Immature natural killer cell (primary cell): Measurements from ENCODE around the gene PSMB5. TPM values are rescaled to one million over a fixed set of nuclear protein-coding genes. Genes with fewer than 3 reads are reported as not detected.
"Not testable (repeated sequence)": the region's sequence is repeated elsewhere in the genome, so short reads cannot be mapped to it uniquely, and the experiment has no call there.

Source experiments
- DNase-seq, 3 donors: peaks; one replicate each; pipeline ENCODE4 v3.0.0; 2022; ENCODE audit warnings: mixed read lengths in 1 of 3
- H3K27ac Mint-ChIP-seq, 6 donors: one replicate each; pipeline ENCODE4 v1.8.0; 2020; ENCODE audit warnings: mixed read lengths in 6 of 6, mild to moderate bottlenecking in 5 of 6, inconsistent platforms in 4 of 6, moderate library complexity in 3 of 6
- H3K27me3 Mint-ChIP-seq, 3 donors: one replicate each; pipeline ENCODE4 v1.8.0; 2020 to 2021; ENCODE audit warnings: low read depth in 3 of 3, mild to moderate bottlenecking in 3 of 3, mixed read lengths in 3 of 3, moderate library complexity in 3 of 3, inconsistent platforms in 1 of 3
- H3K36me3 Mint-ChIP-seq, 3 donors: one replicate each; pipeline ENCODE4 v1.8.0; 2020; ENCODE audit warnings: mixed read lengths in 3 of 3, inconsistent platforms in 2 of 3, mild to moderate bottlenecking in 2 of 3
- H3K4me1 Mint-ChIP-seq, 2 donors: one replicate each; pipeline ENCODE4 v1.8.0; 2020; ENCODE audit warnings: inconsistent platforms in 2 of 2, mild to moderate bottlenecking in 2 of 2, mixed read lengths in 2 of 2, moderate library complexity in 1 of 2
- H3K4me3 Mint-ChIP-seq, 5 donors: one replicate each; pipeline ENCODE4 v1.8.0; 2020; ENCODE audit warnings: mild to moderate bottlenecking in 5 of 5, mixed read lengths in 5 of 5, inconsistent platforms in 3 of 5, moderate library complexity in 3 of 5
- H3K9me3 Mint-ChIP-seq, 6 donors: one replicate each; pipeline ENCODE4 v1.8.0; 2020; ENCODE audit warnings: mild to moderate bottlenecking in 6 of 6, mixed read lengths in 6 of 6, inconsistent platforms in 4 of 6, moderate library complexity in 3 of 6
- polyA plus RNA-seq, 3 donors: library from polyadenylated mRNA; unstranded; fragments of 300-500 nt; fragmentation: Illumina TruSeq; gene quantifications; one replicate each; pipeline ENCODE4 v1.2.3, GENCODE V29; 2021

PSMB5 gene
- polyA plus RNA-seq, 3 donors from 2014 or later, result 25.6 to 54.3 (median 39.7) TPM

- peak overlapping the region; percentile 87 to 98 (median 94) for H3K27ac Mint-ChIP-seq
- no peaks in the 10 kb centered on the region for H3K36me3 Mint-ChIP-seq
- H3K27me3 Mint-ChIP-seq, result peaks cover 2 to 12% (median 7%) of the 10 kb centered on the region in 3 donors
- H3K9me3 Mint-ChIP-seq, result no peaks in the 10 kb centered on the region
- no peak for DNase-seq
- H3K4me3 Mint-ChIP-seq, result peak overlapping the region; percentile 85 to 99 (median 97)
- peaks cover 48 to 50% of the 10 kb centered on the region in 2 donors for H3K4me1 Mint-ChIP-seq
These were observed 25.2 kb downstream of the PSMB5 start for GRCh38 chr14:23009483-23009938.

- DNase-seq, result no peak
- Mint-ChIP-seq H3K27ac (peak overlapping the region; percentile 9 to 98 (median 80)), H3K4me1 (peaks cover 48 to 50% of the 10 kb centered on the region in 2 donors)
These were observed 25.9 kb downstream of the PSMB5 start for GRCh38 chr14:23008831-23009230.

GRCh38 chr14:23006544-23007419, 27.9 kb downstream of the PSMB5 start:
- H3K36me3 Mint-ChIP-seq, result no peaks in the 10 kb centered on the region
- DNase-seq, result peak; percentile 98 to 99 (median 98)
- peaks cover 3 to 12% (median 7%) of the 10 kb centered on the region in 3 donors for H3K27me3 Mint-ChIP-seq
- H3K4me1 Mint-ChIP-seq, result peaks cover 48 to 50% of the 10 kb centered on the region in 2 donors
- H3K9me3 Mint-ChIP-seq, result no peaks in the 10 kb centered on the region
- H3K4me3 Mint-ChIP-seq, result peak overlapping the region; percentile 94 to 99 (median 96)
- peak overlapping the region; percentile 92 to 100 (median 99) for H3K27ac Mint-ChIP-seq

More at GRCh38 chr14:23008831-23009230, 25.9 kb downstream of the PSMB5 start:
- H3K4me3 Mint-ChIP-seq, result peak overlapping the region; percentile 85 to 99 (median 97)
- H3K27me3 Mint-ChIP-seq, result peaks cover 2 to 12% (median 7%) of the 10 kb centered on the region in 3 donors
- no peaks in the 10 kb centered on the region for H3K9me3 Mint-ChIP-seq
- no peaks in the 10 kb centered on the region for H3K36me3 Mint-ChIP-seq

GRCh38 chr14:23006188-23006534, 28.5 kb downstream of the PSMB5 start:
- peaks cover 3 to 12% (median 7%) of the 10 kb centered on the region in 3 donors for H3K27me3 Mint-ChIP-seq
- DNase-seq, result no peak
- H3K36me3 Mint-ChIP-seq, result no peaks in the 10 kb centered on the region
- H3K4me1 Mint-ChIP-seq, result peaks cover 46% of the 10 kb centered on the region in 2 donors
- no peaks in the 10 kb centered on the region for H3K9me3 Mint-ChIP-seq
- peak overlapping the region; percentile 92 to 100 (median 99) for H3K27ac Mint-ChIP-seq
- H3K4me3 Mint-ChIP-seq, result peak overlapping the region; percentile 94 to 99 (median 96)

GRCh38 chr14:23005451-23006187, 29.1 kb downstream of the PSMB5 start:
- Mint-ChIP-seq H3K27ac (peak overlapping the region; percentile 92 to 100 (median 99)), H3K36me3 (no peaks in the 10 kb centered on the region), H3K4me1 (peaks cover 44 to 46% of the 10 kb centered on the region in 2 donors), H3K27me3 (peaks cover 3 to 12% (median 7%) of the 10 kb centered on the region in 3 donors), H3K4me3 (peak overlapping the region; percentile 94 to 99 (median 96)), H3K9me3 (no peaks in the 10 kb centered on the region)
- DNase-seq, result no peak

GRCh38 chr14:23004274-23004673, 30.4 kb downstream of the PSMB5 start:
- peaks cover 32 to 35% of the 10 kb centered on the region in 2 donors for H3K4me1 Mint-ChIP-seq
- not testable (repeated sequence) for H3K4me3 Mint-ChIP-seq, H3K27me3 Mint-ChIP-seq, H3K27ac Mint-ChIP-seq, H3K36me3 Mint-ChIP-seq, H3K9me3 Mint-ChIP-seq, DNase-seq

- Mint-ChIP-seq H3K9me3 (no peaks in the 10 kb centered on the region), H3K4me1 (peaks cover 19 to 21% of the 10 kb centered on the region in 2 donors), H3K27me3 (peaks cover 5 to 9% (median 9%) of the 10 kb centered on the region in 3 donors), H3K36me3 (peaks cover 4 to 6% (median 5%) of the 10 kb centered on the region in 3 donors), H3K4me3 (no peak overlapping the region), H3K27ac (no peak overlapping the region)
- DNase-seq, result no peak
These were observed 32.1 kb downstream of the PSMB5 start for GRCh38 chr14:23002592-23002991.

GRCh38 chr14:23000860-23001259, 33.8 kb downstream of the PSMB5 start:
- Mint-ChIP-seq H3K27me3 (peaks cover 0 to 4% (median 2%) of the 10 kb centered on the region in 3 donors), H3K4me3 (no peak overlapping the region), H3K4me1 (peaks cover 2 to 4% of the 10 kb centered on the region in 2 donors)

GRCh38 chr14:22998329-22999012, 36.2 kb downstream of the PSMB5 start:
- no peaks in the 10 kb centered on the region for H3K9me3 Mint-ChIP-seq
- no peak overlapping the region for H3K27ac Mint-ChIP-seq
- H3K4me3 Mint-ChIP-seq, result no peak overlapping the region
- no peak for DNase-seq
- H3K27me3 Mint-ChIP-seq, result peaks cover 0 to 2% (median 2%) of the 10 kb centered on the region in 3 donors
- H3K36me3 Mint-ChIP-seq, result peaks cover 7 to 10% (median 9%) of the 10 kb centered on the region in 3 donors
- H3K4me1 Mint-ChIP-seq, result peaks cover 0 to 1% of the 10 kb centered on the region in 2 donors

More at GRCh38 chr14:23000860-23001259, 33.8 kb downstream of the PSMB5 start:
- Mint-ChIP-seq H3K27ac (no peak overlapping the region), H3K9me3 (no peaks in the 10 kb centered on the region), H3K36me3 (peaks cover 4 to 6% (median 5%) of the 10 kb centered on the region in 3 donors)
- no peak for DNase-seq

GRCh38 chr14:22997676-22998323, 36.9 kb downstream of the PSMB5 start:
- Mint-ChIP-seq H3K36me3 (peaks cover 9 to 15% (median 11%) of the 10 kb centered on the region in 3 donors), H3K27me3 (peaks cover 0 to 2% (median 2%) of the 10 kb centered on the region in 3 donors), H3K4me1 (peaks cover 0 to 1% of the 10 kb centered on the region in 2 donors), H3K27ac (no peak overlapping the region), H3K9me3 (no peaks in the 10 kb centered on the region), H3K4me3 (no peak overlapping the region)
- no peak for DNase-seq

- Mint-ChIP-seq H3K27me3 (peaks cover 0 to 2% (median 2%) of the 10 kb centered on the region in 3 donors), H3K27ac (no peak overlapping the region), H3K4me1 (peaks cover 0 to 1% of the 10 kb centered on the region in 2 donors), H3K9me3 (no peaks in the 10 kb centered on the region), H3K36me3 (peaks cover 9 to 15% (median 11%) of the 10 kb centered on the region in 3 donors), H3K4me3 (no peak overlapping the region)
- no peak for DNase-seq
These were observed 37.7 kb downstream of the PSMB5 start for GRCh38 chr14:22996768-22997654.
